Erythroblast (primary cell): ENCODE results near the gene WDR20.

ENCODE experiments used
- GATA1 ChIP-seq: IDR thresholded peaks from 2 replicates; pipeline ENCODE4 v1.6.1; 2011; ENCODE audit warnings: low read depth, mild to moderate bottlenecking, control low read depth, low read length, moderate library complexity
- POLR2A ChIP-seq: IDR thresholded peaks from 2 replicates; pipeline ENCODE4 v1.6.1; 2011; ENCODE audit warnings: mild to moderate bottlenecking, low read length

DNA sequence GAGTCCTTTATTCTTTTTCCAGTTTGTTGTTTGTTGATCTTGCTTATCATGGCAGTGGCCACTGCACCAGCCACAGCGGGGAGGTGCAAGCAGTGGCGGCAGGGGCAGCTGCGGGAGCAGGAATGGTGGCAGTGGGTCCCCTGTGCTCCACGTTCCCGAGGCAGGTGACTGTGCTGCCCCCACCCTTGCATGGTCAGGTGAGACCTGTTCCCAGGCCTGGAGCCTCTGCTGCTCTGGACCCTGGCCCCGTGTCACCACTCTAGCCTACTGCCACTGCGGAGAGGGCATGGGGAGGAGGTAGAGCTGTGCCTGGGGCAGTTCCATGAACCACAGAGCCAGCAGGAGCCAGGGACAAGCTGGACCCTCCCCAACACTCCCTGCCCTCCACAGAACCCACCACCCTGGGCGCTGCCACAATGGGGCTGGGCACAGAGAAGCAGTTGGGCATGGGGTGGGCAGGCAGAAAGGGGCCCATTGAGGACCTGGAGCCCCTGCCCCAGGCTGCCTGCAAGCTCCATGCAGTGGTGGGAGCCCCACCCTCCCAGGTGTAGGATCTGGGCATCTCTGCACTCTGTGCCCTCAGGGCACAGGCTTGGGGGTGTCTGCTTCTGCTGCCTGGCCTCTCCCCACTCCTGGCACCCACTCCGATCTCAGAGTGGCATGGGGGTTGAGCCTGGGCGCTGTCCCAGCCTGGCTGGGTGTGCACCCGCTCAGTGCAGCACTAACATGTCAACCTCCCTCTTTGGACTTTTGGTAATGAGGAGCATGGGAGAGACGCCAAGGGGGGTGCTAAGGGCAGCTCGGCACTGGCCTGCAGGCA is 23.1 kb upstream of the WDR20 start:
- TF ChIP-seq POLR2A (no peak), GATA1 (no peak)
